Stimulated activated naive CD4-positive, alpha-beta T cell (primary cell): ENCODE data around the gene UBE2Z.
"Not testable (repeated sequence)": the region's sequence is repeated elsewhere in the genome, so short reads cannot be mapped to it uniquely, and the experiment has no call there.

ENCODE experiments used
- DNase-seq, 6 experiments: peaks; one replicate each; lab custom pipeline; 2025; lab: John Stamatoyannopoulos, UW

Gene UBE2Z

GRCh38 chr17:48908047-48908843 lies at the start of gene UBE2Z:
Gene UBE2Z (plus strand): TSS chr17:48908407. CDS start chr17:48908504, 97 bp downstream.
- peak; percentile 78 to 89 (median 84) for DNase-seq

GRCh38 chr17:48860034-48860433 lies 48.2 kb upstream of the UBE2Z start:
- no peak for DNase-seq

- DNase-seq: no peak
Observed at GRCh38 chr17:48860456-48860855, 47.8 kb upstream of the UBE2Z start.

DNA sequence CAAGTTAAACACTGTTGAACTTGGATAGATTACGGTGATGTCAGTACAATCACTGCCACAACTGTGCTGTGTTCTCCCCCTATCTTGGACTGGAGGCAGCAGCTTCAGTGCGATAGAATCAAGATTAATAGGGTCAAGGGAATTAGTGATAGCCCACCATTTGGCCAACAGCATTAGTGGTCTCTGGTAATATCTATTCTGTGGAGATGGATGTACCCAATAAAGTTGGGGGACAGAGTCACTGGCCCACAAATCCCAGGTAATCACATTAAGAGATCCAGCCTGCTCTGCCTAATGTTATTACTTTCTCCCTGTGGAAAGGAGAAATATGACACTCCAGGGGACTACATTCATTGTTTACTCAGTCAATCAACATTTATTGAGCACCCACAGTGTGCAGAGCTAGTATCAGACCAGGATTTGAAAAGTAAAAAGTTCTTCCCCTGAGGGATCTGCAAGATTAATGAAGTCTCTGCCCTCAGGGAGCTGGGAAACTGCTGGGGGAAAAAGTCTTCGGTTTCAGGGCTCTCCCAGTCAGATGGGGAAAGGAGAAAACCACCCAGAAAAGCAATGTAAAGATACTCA lies 39.2 kb upstream of the UBE2Z start:
- DNase-seq: no peak

DNA sequence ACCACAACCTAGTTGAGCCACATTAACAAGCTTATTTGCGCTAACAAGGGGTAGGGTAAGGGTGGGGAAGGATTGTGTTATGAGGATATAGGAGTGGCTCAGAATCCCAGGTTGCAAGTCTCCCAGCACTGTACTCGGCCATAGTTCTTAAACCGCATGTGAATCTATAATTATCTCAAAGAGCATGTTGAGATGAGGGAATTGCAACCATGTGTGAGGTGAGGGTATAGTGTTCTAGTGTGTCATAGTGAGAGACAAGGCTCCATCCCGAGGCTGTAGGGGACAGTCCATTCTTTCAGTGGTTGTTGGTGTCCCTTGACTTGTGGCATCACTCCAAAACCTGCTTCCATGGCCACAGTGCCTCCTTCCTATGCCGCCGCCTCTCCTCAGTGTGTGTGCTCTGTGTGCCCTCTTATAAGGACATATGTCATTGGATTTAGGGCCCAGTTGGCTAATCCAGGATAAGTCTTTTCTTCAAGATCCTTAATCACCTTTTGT lies 38.3 kb upstream of the UBE2Z start:
- DNase-seq: no peak

DNA sequence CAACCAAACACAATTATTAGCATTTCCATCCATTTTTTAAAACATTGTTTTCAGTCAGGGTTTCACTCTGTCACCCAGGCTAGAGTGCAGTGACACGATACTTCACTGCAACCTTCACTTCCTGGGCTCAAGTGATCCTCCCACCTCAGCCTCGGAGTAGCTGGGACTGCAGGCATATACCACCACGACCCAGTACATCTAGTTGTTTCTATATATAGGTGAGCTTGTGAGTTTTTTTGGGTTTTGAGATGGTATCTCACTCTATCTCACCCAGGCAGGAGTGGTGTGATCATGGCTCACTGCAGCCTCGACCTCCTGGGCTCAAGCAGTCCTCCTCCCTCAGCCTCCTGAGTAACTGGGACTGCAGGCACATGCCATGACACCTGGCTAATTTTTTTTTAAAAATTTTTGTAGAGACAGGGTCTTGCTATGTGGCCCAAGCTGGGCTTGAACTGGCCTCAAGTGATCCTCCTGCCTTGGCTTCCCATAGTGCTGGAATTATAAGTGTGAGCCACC lies 37.1 kb upstream of the UBE2Z start:
- DNase-seq: no peak

DNA sequence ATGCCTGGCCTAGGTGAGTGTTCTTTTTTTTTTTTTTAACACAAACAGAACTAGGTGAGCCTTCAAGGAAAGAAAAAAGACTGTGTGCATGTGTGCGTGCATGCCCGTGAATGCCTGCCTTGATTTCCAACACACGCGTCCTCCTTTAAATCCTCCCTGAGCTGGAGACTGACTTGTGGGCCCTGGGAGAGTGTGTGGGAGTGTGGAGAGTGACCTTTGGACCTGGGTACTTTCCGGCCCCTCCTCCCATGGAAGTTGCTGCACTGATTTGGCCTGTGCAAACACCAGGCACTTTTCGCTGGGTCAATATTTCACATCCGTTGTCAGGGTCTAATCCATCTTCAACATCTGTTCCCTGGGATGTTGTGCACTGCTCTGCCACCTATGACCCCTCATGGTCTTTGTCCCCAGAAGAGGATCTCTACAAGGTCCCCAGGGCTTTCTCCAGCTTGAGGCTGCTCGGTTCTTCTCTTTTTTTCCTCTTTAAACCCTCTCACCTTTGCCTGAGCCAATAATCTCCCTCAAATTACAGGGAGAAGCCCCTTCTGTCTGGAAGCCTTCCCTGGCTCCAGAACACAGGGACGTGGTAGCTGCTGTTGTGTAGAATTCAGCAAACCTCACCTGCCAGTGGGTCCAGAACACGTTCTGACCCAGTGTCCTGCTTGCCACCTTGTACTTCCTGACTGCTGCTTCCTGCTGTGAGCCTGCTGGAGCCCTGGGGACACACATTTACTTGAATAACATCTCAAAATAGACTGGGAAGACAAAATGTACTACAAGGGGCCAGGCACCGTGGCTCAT lies 36.5 kb upstream of the UBE2Z start:
- no peak for DNase-seq

DNA sequence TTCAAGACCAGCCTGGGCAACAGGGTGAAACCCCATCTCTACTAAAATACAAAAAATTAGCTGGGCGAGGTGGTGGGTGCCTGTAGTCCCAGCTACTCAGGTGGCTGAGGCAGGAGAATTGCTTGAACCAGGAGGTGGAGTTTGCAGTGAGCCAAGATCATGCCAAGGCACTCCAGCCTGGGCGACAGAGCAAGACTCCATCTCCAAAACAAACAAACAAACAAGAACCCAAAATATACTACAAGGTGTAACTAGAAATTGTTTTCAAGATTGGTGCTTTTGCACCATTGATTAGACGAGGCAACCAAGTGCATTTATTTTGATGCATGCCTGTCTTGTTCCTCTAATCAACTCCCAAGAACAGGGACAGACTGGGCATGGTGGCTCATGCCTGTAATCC lies 35.8 kb upstream of the UBE2Z start:
- DNase-seq: not testable (repeated sequence)

GRCh38 chr17:48873209-48873608 lies 35.0 kb upstream of the UBE2Z start:
- no peak for DNase-seq

DNA sequence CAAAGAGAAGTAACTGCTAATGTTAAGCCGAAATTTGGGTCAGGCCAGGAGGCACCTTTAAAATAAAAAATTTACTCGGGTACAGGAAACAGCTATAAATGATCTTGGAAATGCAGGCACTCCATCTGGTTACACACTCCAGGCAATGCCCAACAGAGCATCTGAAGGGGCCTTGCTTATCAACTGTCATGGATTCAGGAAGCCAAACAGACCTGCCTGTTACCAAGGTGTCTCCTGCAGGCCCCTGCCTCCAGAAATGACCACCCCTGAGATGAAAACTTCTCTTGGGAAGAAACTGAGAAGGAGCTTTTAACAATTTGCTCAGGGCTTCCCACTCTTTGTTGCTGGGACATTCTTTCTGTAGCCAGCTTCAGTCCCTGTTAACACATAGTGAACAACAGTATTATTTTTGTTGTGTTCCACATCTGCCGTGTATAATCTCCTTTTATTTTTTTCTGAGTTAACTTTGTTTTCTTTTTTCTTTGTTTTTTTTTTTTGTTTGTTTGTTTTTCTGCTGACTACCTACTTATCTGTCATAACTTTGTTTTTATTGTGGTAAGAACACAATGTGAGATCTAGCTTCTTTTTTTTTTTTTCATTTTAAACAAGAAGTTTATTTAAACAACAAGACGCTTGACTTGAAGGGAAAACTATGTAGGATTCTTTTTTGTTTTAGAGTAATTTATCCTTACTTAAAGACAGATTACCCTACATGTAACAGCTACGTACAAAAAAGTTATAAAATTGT lies 34.3 kb upstream of the UBE2Z start:
- no peak for DNase-seq

GRCh38 chr17:48878920-48879898 lies 29.0 kb upstream of the UBE2Z start:
- peak; percentile 18 to 80 (median 41) for DNase-seq

- no peak for DNase-seq
Observed at GRCh38 chr17:48882272-48882671, 25.9 kb upstream of the UBE2Z start.

GRCh38 chr17:48883171-48883570 lies 25.0 kb upstream of the UBE2Z start:
- DNase-seq: no peak

DNA sequence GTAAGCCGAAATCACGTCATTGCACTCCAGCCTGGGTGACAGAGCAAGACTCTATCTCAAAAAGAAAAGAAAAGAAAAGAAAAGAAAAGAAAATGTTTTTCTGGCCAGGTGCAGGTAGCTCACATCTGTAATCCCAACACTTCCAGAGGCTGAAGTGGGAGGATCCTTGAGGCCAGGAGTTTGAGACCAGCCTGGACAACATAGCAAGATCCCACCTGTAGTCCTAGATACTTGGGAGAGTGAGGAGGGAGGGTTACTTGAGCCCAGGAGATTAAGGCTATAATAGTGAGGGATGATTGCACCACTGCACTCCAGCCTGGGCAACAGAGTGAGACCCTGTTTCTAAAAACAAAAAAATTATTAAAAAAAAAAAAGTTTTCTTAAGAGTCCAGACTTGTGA lies 18.1 kb upstream of the UBE2Z start:
- no peak for DNase-seq

- DNase-seq: peak in 1 of 6 experiments; percentile 8
Observed at GRCh38 chr17:48892940-48893645, 15.1 kb upstream of the UBE2Z start.

GRCh38 chr17:48893646-48894508 lies 14.3 kb upstream of the UBE2Z start:
- DNase-seq: no peak

DNA sequence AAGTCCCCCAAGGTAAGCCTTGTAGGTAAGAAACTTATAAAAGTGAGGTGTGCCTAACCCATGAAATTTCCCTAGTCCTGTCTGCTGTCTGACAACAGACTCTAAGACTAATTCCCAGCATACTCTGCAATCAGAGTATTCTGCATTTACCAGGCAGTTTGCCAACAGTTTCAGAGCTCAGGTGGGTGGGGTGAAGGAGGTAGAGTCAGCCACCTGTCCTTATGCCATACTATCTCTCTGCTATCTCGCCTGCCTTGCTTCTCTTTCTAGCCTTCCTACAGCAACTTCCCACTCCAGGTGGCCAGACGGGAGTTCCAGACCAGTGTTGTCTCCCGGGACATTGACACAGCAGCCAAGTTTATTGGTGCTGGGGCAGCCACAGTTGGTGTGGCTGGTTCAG lies 13.3 kb upstream of the UBE2Z start:
- no peak for DNase-seq

DNA sequence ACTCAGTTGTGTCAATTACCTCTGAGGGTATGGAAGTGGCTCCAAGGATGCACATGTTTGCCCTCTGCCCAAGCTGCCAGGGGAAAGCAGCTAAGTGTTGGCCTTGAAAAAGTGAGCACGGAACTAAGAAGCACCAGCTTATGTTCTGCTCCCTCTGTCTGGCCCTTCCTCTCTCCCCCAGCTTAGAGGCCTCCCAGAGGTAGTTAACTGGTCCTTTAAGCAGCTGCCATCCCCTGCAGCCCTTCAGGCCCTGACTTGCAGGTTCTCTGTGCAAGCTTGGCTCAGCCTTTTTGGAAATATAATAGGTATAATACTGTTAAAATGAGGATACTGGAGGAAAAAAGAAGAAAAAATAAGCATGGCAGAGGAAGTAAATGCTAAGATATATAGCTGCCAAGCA lies 7.0 kb upstream of the UBE2Z start:
- no peak for DNase-seq

DNA sequence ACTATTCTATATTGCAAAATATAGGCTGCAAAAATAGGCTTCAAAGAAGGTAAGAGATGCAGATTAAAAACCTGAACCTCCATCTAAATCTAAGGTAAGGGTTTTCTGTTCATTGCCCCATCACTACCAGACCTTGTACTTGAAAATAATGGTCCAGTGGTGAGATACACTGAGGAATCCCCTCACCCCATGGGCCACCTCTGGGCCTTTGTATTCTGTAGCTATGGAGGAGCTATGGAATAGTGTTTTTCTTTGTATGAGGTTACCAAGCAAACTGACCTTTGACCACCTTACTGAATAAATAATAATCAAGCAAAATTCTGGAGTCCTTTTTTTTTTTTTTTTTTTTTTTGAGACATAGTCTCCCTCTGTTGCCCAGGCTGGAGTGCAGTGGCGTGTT lies 4.8 kb upstream of the UBE2Z start:
- no peak for DNase-seq
